B cell (primary cell): Measurements from ENCODE around the gene PSMA3. TPM values are rescaled to one million over a fixed set of nuclear protein-coding genes. Genes with fewer than 3 reads are reported as not detected.

Experiments used
- ATAC-seq: fragments of 200-7000 bp; cut with Tn5 transposase; one replicate; pipeline ENCODE4 v1.10.0; 2021; ENCODE audit warnings: low read depth, mild to moderate bottlenecking, moderate number of reproducible peaks, moderate library complexity
- CTCF ChIA-PET: fragments of 350-600 bp; sonication (Branson Sonifier 250); formaldehyde crosslinking; loops from one replicate; lab custom pipeline; 2021; ENCODE audit warnings: antibody characterized with exemption, inconsistent platforms; lab: Charles Lee
- POLR2A ChIA-PET: fragments of 350-600 bp; sonication (Branson Sonifier 250); formaldehyde crosslinking; loops from one replicate; lab custom pipeline; 2021; ENCODE audit warnings: antibody characterized with exemption; lab: Charles Lee
- DNase-seq: peaks from one replicate; pipeline ENCODE4 v3.0.0; 2013
- H2AFZ ChIP-seq: 2 replicates; pipeline ENCODE4 v1.6.1; 2012; ENCODE audit warnings: mild to moderate bottlenecking, low read depth, low read length; ENCODE audit not compliant: insufficient read depth, poor library complexity, severe bottlenecking
- H3K27ac ChIP-seq, 2 donors: 1 replicate in 1 of 2; 2 replicates in 1 of 2; pipeline ENCODE4 v1.5.1; 2012 to 2013; ENCODE audit warnings: low read length in 2 of 2, mild to moderate bottlenecking in 2 of 2, moderate library complexity in 1 of 2
- H3K27me3 ChIP-seq, 4 experiments: fragments of 200-600 bp in 1 of 4; sonication (generic) in 1 of 4; replicated peaks in 1 of 4; 1 replicate in 2 of 4; 2 replicates in 2 of 4; pipeline versions ENCODE4 v1.6.1 to v1.7.0; 2013 to 2016; ENCODE audit warnings: low read length in 3 of 4, mild to moderate bottlenecking in 2 of 4, mixed read lengths in 1 of 4, moderate library complexity in 1 of 4; ENCODE audit not compliant: insufficient read depth in 4 of 4, control insufficient read depth in 3 of 4; ENCODE audit errors: control extremely low read depth in 1 of 4
- H3K36me3 ChIP-seq, 2 experiments: replicated peaks in 1 of 2; 1 replicate in 1 of 2; 2 replicates in 1 of 2; pipeline versions ENCODE4 v1.6.1 to v1.7.1; 2013; ENCODE audit warnings: low read length in 1 of 2; ENCODE audit not compliant: insufficient read depth in 2 of 2, control insufficient read depth in 1 of 2; ENCODE audit errors: control extremely low read depth in 1 of 2, extremely low read depth in 1 of 2
- H3K4me1 ChIP-seq, 2 donors: fragments of 200-600 bp in 1 of 2; sonication (generic) in 1 of 2; 1 replicate in 1 of 2; 2 replicates in 1 of 2; pipeline versions ENCODE4 v1.5.1 to v1.6.1; 2013 to 2017; ENCODE audit warnings: low read length in 2 of 2; ENCODE audit not compliant: control insufficient read depth in 2 of 2, insufficient read depth in 2 of 2
- H3K4me2 ChIP-seq: replicated peaks from 2 replicates; pipeline ENCODE3; 2012; ENCODE audit warnings: mild to moderate bottlenecking, low read depth, low read length; ENCODE audit not compliant: poor library complexity, severe bottlenecking
- H3K4me3 ChIP-seq, 5 experiments: fragments of 200-600 bp in 1 of 5; sonication (generic) in 1 of 5; 1 replicate in 3 of 5; 2 replicates in 2 of 5; pipeline versions ENCODE4 v1.5.1 to v1.7.0; 2011 to 2016; ENCODE audit warnings: low read length in 4 of 5, mild to moderate bottlenecking in 4 of 5, low read depth in 2 of 5, control low read depth in 1 of 5, moderate library complexity in 1 of 5; ENCODE audit not compliant: insufficient read depth in 1 of 5; ENCODE audit errors: control extremely low read depth in 1 of 5, extremely low read depth in 1 of 5
- H3K79me2 ChIP-seq: fragments of 200-600 bp; sonication (generic); one replicate; pipeline ENCODE4 v1.6.0; 2016; ENCODE audit warnings: low read length; ENCODE audit not compliant: control insufficient read depth, insufficient read depth
- H3K9ac ChIP-seq: fragments of 200-600 bp; sonication (generic); 2 replicates; pipeline ENCODE4 v1.6.1; 2017; ENCODE audit warnings: mild to moderate bottlenecking, low read length, moderate library complexity
- H3K9me3 ChIP-seq, 3 donors: one replicate each; pipeline versions ENCODE4 v1.6.1 to v1.7.1; 2013; ENCODE audit warnings: low read length in 2 of 3; ENCODE audit not compliant: control insufficient read depth in 2 of 3, insufficient read depth in 1 of 3; ENCODE audit errors: control extremely low read depth in 1 of 3
- H4K20me1 ChIP-seq: 2 replicates; pipeline ENCODE4 v1.6.0; 2012; ENCODE audit warnings: mild to moderate bottlenecking, low read length; ENCODE audit not compliant: insufficient read depth, control insufficient read depth, poor library complexity, severe bottlenecking
- H3K27ac Mint-ChIP-seq: one replicate; pipeline ENCODE4 v1.8.0; 2021; ENCODE audit warnings: mixed read lengths
- H3K27me3 Mint-ChIP-seq: one replicate; pipeline ENCODE4 v1.8.0; 2021; ENCODE audit warnings: mixed read lengths
- H3K4me1 Mint-ChIP-seq: one replicate; pipeline ENCODE4 v1.8.0; 2021; ENCODE audit warnings: mixed read lengths
- H3K4me3 Mint-ChIP-seq: one replicate; pipeline ENCODE4 v1.8.0; 2021; ENCODE audit warnings: mixed read lengths
- H3K9me3 Mint-ChIP-seq: one replicate; pipeline ENCODE4 v1.8.0; 2022; ENCODE audit warnings: mixed read lengths; ENCODE audit not compliant: insufficient read depth
- EZH2 ChIP-seq: IDR thresholded peaks from 2 replicates; pipeline ENCODE4 v1.6.1; 2012; ENCODE audit warnings: borderline replicate concordance, low read depth, mild to moderate bottlenecking, moderate library complexity, low read length; ENCODE audit not compliant: insufficient read depth, poor library complexity, severe bottlenecking
- WGBS: methylation state at CpG from one replicate; pipeline ENCODE4 v1.1.5; 2013; ENCODE audit warnings: missing lambda C conversion rate; ENCODE audit not compliant: insufficient coverage; 5-methylcytosine and 5-hydroxymethylcytosine counted together
- intact Hi-C: fragments of 100-400 bp; cut with micrococcal nuclease; formaldehyde crosslinking; loops from one replicate; pipeline ENCODE4 v1.10.0; 2022
- polyA plus RNA-seq: library from polyadenylated mRNA; depleted of rRNA; stranded (reverse); fragments of >200 nt; gene quantifications from 2 replicates; pipeline ENCODE4 v1.2.3, GENCODE V29; 2012
- total RNA-seq, 2 donors: library from RNA; stranded (reverse); fragments of 120-200 nt in 1 of 2; gene quantifications; 1 replicate in 1 of 2; 2 replicates in 1 of 2; pipeline versions ENCODE4 v1.2.3 to v1.2.4, GENCODE V29; 2013 to 2022
- TF ChIP-seq, protein P1 (sequence below): fragments of 200-600 bp; IDR thresholded peaks from one replicate; pipeline ENCODE4 v1.8.0; 2022; ENCODE audit warnings: antibody characterized with exemption, mild to moderate bottlenecking

Gene PSMA3
- total and polyA plus RNA-seq, 2 donors (not counting 1 experiment from before 2014, with no cell fraction given), result 57.3 to 99.2 TPM

DNA sequence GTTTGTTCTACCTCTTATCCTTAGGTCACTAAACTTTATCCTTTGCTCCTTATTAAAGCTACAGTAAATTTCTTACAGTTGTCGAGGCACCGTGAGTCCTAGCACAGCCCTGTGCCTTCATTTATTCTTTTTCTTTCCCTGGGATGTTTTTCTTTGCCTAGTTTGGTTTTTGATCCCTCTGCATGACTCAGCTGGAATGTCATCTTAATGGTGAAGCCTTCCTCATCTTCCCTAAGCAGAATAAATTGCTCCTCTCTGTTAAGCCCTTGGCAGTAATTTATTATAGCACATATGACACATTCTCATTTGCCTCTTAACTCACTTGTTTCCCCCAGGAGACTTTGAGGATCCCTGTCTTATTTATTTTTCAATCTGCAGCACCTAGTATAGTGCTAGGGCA is 28.1 kb upstream of the PSMA3 start:
- no peaks in the 10 kb centered on the region for H3K4me1 Mint-ChIP-seq
- POLR2A ChIA-PET, result no interaction called here

DNA sequence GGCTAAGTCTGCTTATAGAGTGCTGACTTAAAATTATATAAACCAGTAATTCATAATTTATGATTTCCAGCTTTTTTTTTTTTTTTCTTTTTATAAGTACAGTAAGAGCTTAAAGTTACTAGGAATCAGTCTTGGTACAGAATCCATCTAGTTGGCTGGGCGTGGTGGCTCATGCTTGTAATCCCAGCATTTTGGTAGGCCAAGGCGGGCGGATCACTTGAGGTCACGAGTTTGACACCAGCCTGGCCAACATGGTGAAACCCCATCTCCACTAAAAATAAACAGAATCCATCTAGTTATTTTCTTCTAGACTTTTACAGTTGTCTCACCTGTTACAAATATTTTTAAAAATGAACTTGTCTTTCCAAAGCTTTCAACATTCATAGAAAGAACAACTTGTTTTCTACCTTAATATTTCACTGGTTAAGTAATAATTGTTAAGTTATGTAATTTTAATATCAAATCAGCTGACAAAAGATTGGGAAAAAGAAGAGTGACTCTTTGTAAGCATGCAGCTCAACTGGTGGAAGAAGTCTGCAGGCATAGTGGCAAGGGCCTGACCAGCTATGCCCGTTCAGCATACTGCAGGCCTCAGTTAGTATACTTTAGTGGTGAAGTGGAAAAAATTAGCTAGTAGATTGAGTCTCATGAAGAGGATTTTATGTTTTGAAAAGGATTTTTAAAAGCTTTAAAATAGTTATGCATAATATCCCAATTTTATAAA is 17.4 kb upstream of the PSMA3 start:
- Histone ChIP-seq H3K36me3 (peaks cover 2 to 16% of the 10 kb centered on the region in 2 experiments), H3K4me3 (no peak overlapping the region), H3K27me3 (no peaks in the 10 kb centered on the region), H3K9ac (no peak overlapping the region), H4K20me1 (no peaks in the 10 kb centered on the region), H3K9me3 (no peaks in the 10 kb centered on the region), H3K79me2 (no peaks in the 10 kb centered on the region), H3K4me2 (no peak overlapping the region), H3K4me1 (no peaks in the 10 kb centered on the region), H3K27ac (no peak overlapping the region), H2AFZ (no peak overlapping the region)
- intact Hi-C loops, result no loop called here
- Mint-ChIP-seq H3K27me3 (no peaks in the 10 kb centered on the region), H3K4me1 (no peaks in the 10 kb centered on the region), H3K9me3 (no peaks in the 10 kb centered on the region), H3K4me3 (no peak overlapping the region), H3K27ac (no peak overlapping the region)
- TF ChIP-seq, protein P1, sequence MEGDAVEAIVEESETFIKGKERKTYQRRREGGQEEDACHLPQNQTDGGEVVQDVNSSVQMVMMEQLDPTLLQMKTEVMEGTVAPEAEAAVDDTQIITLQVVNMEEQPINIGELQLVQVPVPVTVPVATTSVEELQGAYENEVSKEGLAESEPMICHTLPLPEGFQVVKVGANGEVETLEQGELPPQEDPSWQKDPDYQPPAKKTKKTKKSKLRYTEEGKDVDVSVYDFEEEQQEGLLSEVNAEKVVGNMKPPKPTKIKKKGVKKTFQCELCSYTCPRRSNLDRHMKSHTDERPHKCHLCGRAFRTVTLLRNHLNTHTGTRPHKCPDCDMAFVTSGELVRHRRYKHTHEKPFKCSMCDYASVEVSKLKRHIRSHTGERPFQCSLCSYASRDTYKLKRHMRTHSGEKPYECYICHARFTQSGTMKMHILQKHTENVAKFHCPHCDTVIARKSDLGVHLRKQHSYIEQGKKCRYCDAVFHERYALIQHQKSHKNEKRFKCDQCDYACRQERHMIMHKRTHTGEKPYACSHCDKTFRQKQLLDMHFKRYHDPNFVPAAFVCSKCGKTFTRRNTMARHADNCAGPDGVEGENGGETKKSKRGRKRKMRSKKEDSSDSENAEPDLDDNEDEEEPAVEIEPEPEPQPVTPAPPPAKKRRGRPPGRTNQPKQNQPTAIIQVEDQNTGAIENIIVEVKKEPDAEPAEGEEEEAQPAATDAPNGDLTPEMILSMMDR, result no peak
- TF ChIP-seq EZH2, result no peak
- ATAC-seq, result no peak
- WGBS, result 100% methylated on average over 5 of the region's 5 CpGs
- POLR2A ChIA-PET, result no interaction called here
- no peak for DNase-seq
- CTCF ChIA-PET, result interaction anchor here (0.7 kb wide), 1 partner anchor 13 kb away, joined by 4 read pairs; no protein-coding TSS in a partner anchor

More for the DNA sequence above, 28.1 kb upstream of the PSMA3 start:
- DNase-seq (no peak), ATAC-seq (no peak)
- CTCF ChIA-PET, result no interaction called here
- Histone ChIP-seq H3K79me2 (no peaks in the 10 kb centered on the region), H3K4me1 (no peaks in the 10 kb centered on the region), H3K4me3 (no peak overlapping the region), H3K27ac (no peak overlapping the region), H4K20me1 (no peaks in the 10 kb centered on the region), H3K36me3 (peaks cover 8 to 44% of the 10 kb centered on the region in 2 experiments), H3K9ac (no peak overlapping the region), H3K4me2 (no peak overlapping the region), H3K27me3 (no peaks in the 10 kb centered on the region), H2AFZ (no peak overlapping the region), H3K9me3 (no peaks in the 10 kb centered on the region)
- Mint-ChIP-seq H3K4me3 (no peak overlapping the region), H3K9me3 (peaks cover 2% of the 10 kb centered on the region), H3K27me3 (no peaks in the 10 kb centered on the region), H3K27ac (no peak overlapping the region)
- no peak for TF ChIP-seq EZH2
- TF ChIP-seq, protein P1, result no peak
- WGBS, result 100% methylated on average over 1 of the region's 2 CpGs
- intact Hi-C loops, result no loop called here
